ENCODE results near the gene ATF6.

DNA sequence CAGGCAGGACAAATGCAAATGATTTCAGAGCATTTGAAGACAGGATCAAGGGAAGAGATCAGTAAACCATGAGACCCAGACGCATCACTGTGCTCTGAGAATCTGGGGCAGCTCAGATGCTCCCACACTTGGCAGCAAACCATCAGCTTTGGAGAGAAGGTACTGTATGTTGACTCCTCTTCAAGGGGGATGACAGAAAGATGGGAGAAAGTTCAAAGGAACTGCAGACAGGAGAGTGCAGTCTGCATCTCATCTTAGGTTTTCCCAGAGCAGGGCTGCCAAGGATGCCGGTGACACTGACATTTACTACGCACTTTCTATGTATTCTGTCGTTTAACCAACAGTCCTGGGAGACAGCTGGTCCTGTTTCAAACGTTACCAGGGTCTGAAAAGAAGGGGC, 221.8 kb downstream of the ATF6 start:
- TF ChIP-seq CHD1 (IDR thresholded peaks at IDR 0.05; ENCODE audit: low read depth, low read length) (no peak), CEBPB (IDR thresholded peaks at IDR 0.05; ENCODE audit: low read depth, low read length) (no peak), POLR2A (IDR thresholded peaks at IDR 0.05; ENCODE audit: low read depth, low read length) (no peak), RAD21 (IDR thresholded peaks at IDR 0.05; ENCODE audit: low read length) (no peak), MXI1 (IDR thresholded peaks at IDR 0.05; ENCODE audit: borderline replicate concordance, low read depth, low read length) (no peak)
- TF ChIP-seq, protein P1, sequence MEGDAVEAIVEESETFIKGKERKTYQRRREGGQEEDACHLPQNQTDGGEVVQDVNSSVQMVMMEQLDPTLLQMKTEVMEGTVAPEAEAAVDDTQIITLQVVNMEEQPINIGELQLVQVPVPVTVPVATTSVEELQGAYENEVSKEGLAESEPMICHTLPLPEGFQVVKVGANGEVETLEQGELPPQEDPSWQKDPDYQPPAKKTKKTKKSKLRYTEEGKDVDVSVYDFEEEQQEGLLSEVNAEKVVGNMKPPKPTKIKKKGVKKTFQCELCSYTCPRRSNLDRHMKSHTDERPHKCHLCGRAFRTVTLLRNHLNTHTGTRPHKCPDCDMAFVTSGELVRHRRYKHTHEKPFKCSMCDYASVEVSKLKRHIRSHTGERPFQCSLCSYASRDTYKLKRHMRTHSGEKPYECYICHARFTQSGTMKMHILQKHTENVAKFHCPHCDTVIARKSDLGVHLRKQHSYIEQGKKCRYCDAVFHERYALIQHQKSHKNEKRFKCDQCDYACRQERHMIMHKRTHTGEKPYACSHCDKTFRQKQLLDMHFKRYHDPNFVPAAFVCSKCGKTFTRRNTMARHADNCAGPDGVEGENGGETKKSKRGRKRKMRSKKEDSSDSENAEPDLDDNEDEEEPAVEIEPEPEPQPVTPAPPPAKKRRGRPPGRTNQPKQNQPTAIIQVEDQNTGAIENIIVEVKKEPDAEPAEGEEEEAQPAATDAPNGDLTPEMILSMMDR (conservative IDR thresholded peaks at IDR 0.05; ENCODE audit: low read depth, low read length), result no peak
